Activated CD8-positive, alpha-beta T cell treated with anti-CD3 and anti-CD28 coated beads, Interleukin-2, amount 10 ng/mL, durations not matched to agents 7 days and 5 days (primary cell): ENCODE measurements around the gene RAB10. TPM values are rescaled to one million over a fixed set of nuclear protein-coding genes. Genes with fewer than 3 reads are reported as not detected.

Experiments
- ATAC-seq: fragments of 150-1000 bp; cut with Tn5 transposase; one replicate; pipeline ENCODE4 v1.10.0; 2021; ENCODE audit warnings: moderate library complexity
- CTCF ChIA-PET: fragments of 350-600 bp; sonication (Branson Sonifier 250); formaldehyde crosslinking; loops from one replicate; lab custom pipeline; 2021; ENCODE audit warnings: antibody characterized with exemption; lab: Charles Lee
- POLR2A ChIA-PET: fragments of 350-600 bp; sonication (Branson Sonifier 250); formaldehyde crosslinking; loops from one replicate; lab custom pipeline; 2021; ENCODE audit warnings: antibody characterized with exemption; lab: Charles Lee
- DNase-seq: peaks from one replicate; pipeline ENCODE4 v3.0.0-alpha.2; 2020
- H3K27ac Mint-ChIP-seq: one replicate; pipeline ENCODE4 v1.8.0; 2021; ENCODE audit warnings: mild to moderate bottlenecking, mixed read lengths
- H3K27me3 Mint-ChIP-seq: one replicate; pipeline ENCODE4 v1.8.0; 2021; ENCODE audit warnings: low read depth, mixed read lengths
- H3K36me3 Mint-ChIP-seq: one replicate; pipeline ENCODE4 v1.8.0; 2021; ENCODE audit warnings: low read depth, mixed read lengths
- H3K4me1 Mint-ChIP-seq: one replicate; pipeline ENCODE4 v1.8.0; 2021; ENCODE audit warnings: low read depth, mixed read lengths
- H3K4me3 Mint-ChIP-seq: one replicate; pipeline ENCODE4 v1.8.0; 2021; ENCODE audit warnings: mild to moderate bottlenecking, mixed read lengths
- H3K9me3 Mint-ChIP-seq: one replicate; pipeline ENCODE4 v1.8.0; 2022; ENCODE audit warnings: mixed read lengths; ENCODE audit not compliant: insufficient read depth
- total RNA-seq, 2 experiments: library from RNA; stranded (reverse); gene quantifications; one replicate each; pipeline ENCODE4 v1.2.3, GENCODE V29; 2021

The RAB10 gene
- total RNA-seq, 2 experiments from 2014 or later: 110 to 115 TPM

DNA sequence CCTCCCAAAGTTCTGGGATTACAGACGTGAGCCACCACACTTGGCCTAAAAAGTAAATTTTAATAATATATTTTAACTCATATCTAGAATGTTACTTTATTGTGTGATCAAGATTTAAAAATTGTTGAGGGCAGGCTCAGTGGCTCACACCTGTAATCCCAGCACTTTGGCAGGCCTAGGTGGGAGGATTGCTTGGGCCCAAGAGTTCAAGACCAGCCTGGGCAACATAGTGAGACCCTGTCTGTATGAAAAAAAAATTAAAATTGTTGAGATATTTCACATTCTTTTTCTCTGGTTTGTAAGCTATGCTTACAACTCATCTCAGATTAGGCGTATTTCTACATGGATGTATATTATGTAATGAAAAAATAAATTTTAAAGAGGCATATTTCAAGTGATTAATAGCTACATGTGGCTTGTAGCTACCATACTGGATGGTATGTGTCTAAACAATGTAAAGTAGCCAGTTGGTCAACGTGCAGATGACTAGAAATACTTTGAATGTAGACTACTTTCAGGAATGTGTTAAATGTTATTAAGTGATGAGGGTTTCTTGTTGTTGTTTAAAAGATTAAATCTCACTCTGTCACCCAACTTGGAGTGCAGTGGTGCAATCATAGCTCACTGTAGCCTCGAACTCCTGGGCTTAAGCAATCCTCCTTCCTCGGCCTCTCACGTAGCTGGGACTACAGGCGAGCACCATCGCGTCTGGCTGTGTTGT, 5.9 kb downstream of the RAB10 start:
- H3K36me3 Mint-ChIP-seq: peaks cover 40% of the 10 kb centered on the region
- peaks cover 59% of the 10 kb centered on the region for H3K4me1 Mint-ChIP-seq
- H3K4me3 Mint-ChIP-seq: no peak overlapping the region
- ATAC-seq: no peak
- H3K27ac Mint-ChIP-seq: no peak overlapping the region
- POLR2A ChIA-PET: no interaction called here
- no peak for DNase-seq
- CTCF ChIA-PET: interaction anchor here (0.9 kb wide), 1 partner anchor 188 kb away, joined by 4 read pairs; no protein-coding TSS in a partner anchor
- no peaks in the 10 kb centered on the region for H3K27me3 Mint-ChIP-seq
- no peaks in the 10 kb centered on the region for H3K9me3 Mint-ChIP-seq

GRCh38 chr2:26043109-26043508, 9.2 kb downstream of the RAB10 start:
- no peak overlapping the region for H3K4me3 Mint-ChIP-seq
- no peak for DNase-seq
- peaks cover 47% of the 10 kb centered on the region for H3K4me1 Mint-ChIP-seq
- H3K27ac Mint-ChIP-seq: no peak overlapping the region
- H3K9me3 Mint-ChIP-seq: no peaks in the 10 kb centered on the region
- CTCF ChIA-PET: interaction anchor here (1.3 to 1.5 kb wide), 2 partner anchors 10 to 15 kb away, joined by 3 read pairs; no protein-coding TSS in a partner anchor
- POLR2A ChIA-PET: interaction anchor here (1.1 kb wide), 1 partner anchor 25 kb away, joined by 3 read pairs; no protein-coding TSS in a partner anchor
- peaks cover 30% of the 10 kb centered on the region for H3K36me3 Mint-ChIP-seq
- no peak for ATAC-seq
- H3K27me3 Mint-ChIP-seq: no peaks in the 10 kb centered on the region

DNA sequence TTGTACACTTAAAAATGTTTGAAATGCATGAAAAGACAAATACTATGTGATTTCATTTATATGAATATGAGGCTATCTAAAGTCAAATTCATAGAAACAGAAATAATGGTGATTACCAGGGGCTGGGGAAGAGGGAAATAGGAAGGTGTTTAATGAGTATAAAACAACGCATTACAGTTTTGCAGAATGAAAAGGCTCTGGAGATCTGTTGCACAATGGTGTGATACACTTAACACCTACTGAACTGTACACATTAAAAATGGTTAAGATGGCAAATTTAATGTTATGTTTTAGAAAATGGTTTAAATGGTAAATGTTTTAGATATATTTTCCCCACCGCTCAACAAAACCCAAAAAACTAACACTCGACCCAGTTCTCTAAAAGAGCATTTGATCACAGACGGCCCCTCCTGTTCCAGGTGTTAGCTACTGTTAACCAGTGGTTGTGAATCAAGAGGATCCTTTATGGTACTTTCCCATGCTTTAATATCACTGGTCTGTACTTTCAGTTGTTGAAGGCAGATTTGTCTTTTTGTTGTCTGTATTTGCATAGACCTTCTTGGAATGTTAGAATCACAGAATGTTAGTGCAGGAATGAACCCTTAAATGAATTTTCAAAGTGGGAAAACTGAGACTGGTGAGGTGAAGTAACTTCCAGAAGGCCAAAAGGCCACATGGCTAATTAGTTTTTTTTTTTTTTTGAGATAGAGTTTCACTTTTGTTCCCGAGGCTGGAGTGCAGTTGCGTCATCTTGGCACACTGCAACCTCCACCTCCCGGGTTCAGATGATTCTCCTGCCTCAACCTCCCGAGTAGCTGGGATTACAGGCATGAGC, 10.2 kb downstream of the RAB10 start:
- CTCF ChIA-PET: interaction anchor here (1.2 to 1.5 kb wide), 3 partner anchors 9 to 54 kb away, joined by 3 read pairs; no protein-coding TSS in a partner anchor
- Mint-ChIP-seq H3K36me3 (peaks cover 33% of the 10 kb centered on the region), H3K4me3 (peak overlapping the region; percentile 38), H3K4me1 (peaks cover 49% of the 10 kb centered on the region), H3K9me3 (no peaks in the 10 kb centered on the region), H3K27ac (peak overlapping the region; percentile 40), H3K27me3 (no peaks in the 10 kb centered on the region)
- POLR2A ChIA-PET: interaction anchor here (0.8 to 1.1 kb wide), 2 partner anchors 11 to 24 kb away, joined by 3 read pairs; partner anchors contain the start of gene RAB10
- no peak for ATAC-seq
- no peak for DNase-seq

DNA sequence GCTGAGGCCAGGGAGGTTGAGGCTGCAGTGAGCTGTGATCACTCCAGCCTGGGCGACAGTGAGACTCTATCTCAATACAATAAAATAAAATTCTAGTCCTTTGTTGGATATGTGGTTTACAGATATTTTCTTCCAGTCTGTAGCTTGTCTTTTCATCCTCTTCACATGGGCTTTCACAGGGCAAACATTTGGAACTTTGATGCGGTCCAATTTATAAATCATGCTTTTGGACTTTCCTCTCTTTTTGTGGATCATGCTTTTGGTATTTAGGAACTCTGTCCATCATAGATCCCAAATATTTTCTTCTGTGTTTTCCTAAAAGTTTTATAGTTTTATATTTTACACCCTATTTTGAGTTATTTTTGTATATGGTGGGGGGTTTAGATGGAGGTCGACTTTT, 14.9 kb downstream of the RAB10 start:
- Mint-ChIP-seq H3K4me3 (no peak overlapping the region), H3K4me1 (peaks cover 41% of the 10 kb centered on the region), H3K36me3 (peaks cover 49% of the 10 kb centered on the region), H3K27ac (no peak overlapping the region), H3K27me3 (no peaks in the 10 kb centered on the region), H3K9me3 (no peaks in the 10 kb centered on the region)
- DNase-seq (no peak), ATAC-seq (no peak)
- ChIA-PET CTCF (no interaction called here), POLR2A (no interaction called here)

- DNase-seq (no peak), ATAC-seq (no peak)
- CTCF ChIA-PET: no interaction called here
- H3K27me3 Mint-ChIP-seq: no peaks in the 10 kb centered on the region
- no peak overlapping the region for H3K27ac Mint-ChIP-seq
- H3K4me3 Mint-ChIP-seq: no peak overlapping the region
- H3K36me3 Mint-ChIP-seq: peaks cover 49% of the 10 kb centered on the region
- no peaks in the 10 kb centered on the region for H3K9me3 Mint-ChIP-seq
- H3K4me1 Mint-ChIP-seq: peaks cover 34% of the 10 kb centered on the region
- POLR2A ChIA-PET: no interaction called here
These were observed 15.8 kb downstream of the RAB10 start for GRCh38 chr2:26049641-26050040.

- Mint-ChIP-seq H3K9me3 (no peaks in the 10 kb centered on the region), H3K27me3 (no peaks in the 10 kb centered on the region), H3K36me3 (peaks cover 39% of the 10 kb centered on the region), H3K27ac (no peak overlapping the region), H3K4me3 (no peak overlapping the region), H3K4me1 (peaks cover 34% of the 10 kb centered on the region)
- DNase-seq (no peak), ATAC-seq (no peak)
- POLR2A ChIA-PET: interaction anchor here (0.9 kb wide), 1 partner anchor 10 kb away, joined by 5 read pairs; no protein-coding TSS in a partner anchor
- CTCF ChIA-PET: interaction anchor here (1.0 to 2.3 kb wide), 3 partner anchors 9 to 61 kb away, joined by 3 to 6 read pairs (median 6); partner anchors contain the start of gene RAB10
These were observed 18.9 kb downstream of the RAB10 start for GRCh38 chr2:26052740-26053139.

GRCh38 chr2:26054598-26055348, 20.9 kb downstream of the RAB10 start:
- no peak for ATAC-seq
- POLR2A ChIA-PET: no interaction called here
- Mint-ChIP-seq H3K9me3 (no peaks in the 10 kb centered on the region), H3K27me3 (no peaks in the 10 kb centered on the region), H3K4me1 (peaks cover 25% of the 10 kb centered on the region), H3K27ac (no peak overlapping the region), H3K4me3 (no peak overlapping the region), H3K36me3 (peaks cover 27% of the 10 kb centered on the region)
- no peak for DNase-seq
- CTCF ChIA-PET: no interaction called here

DNA sequence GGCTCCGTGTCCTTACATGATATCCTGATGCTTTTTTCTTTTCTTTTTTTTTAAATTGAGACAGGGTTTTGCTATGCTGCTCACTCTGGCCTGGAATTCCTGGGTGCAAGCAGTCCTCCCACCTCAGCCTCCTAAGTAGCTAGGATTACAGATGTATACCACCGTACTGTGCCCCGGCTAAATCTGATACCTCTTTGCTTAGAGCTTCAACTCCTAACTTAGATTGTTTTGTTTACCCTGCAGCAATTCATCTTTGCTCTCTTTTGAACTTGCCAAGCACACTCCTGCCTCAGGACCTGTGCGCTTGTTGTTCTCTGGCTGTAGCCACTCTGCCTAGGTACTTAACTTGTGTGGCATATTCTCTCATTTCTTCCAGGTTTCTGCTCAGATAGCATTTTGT, 24.5 kb downstream of the RAB10 start:
- POLR2A ChIA-PET: no interaction called here
- no peaks in the 10 kb centered on the region for H3K27me3 Mint-ChIP-seq
- peaks cover 12% of the 10 kb centered on the region for H3K4me1 Mint-ChIP-seq
- no peak overlapping the region for H3K27ac Mint-ChIP-seq
- ATAC-seq: no peak
- CTCF ChIA-PET: interaction anchor here (0.6 to 1.3 kb wide), 4 partner anchors 12 to 158 kb away, joined by 3 read pairs; no protein-coding TSS in a partner anchor
- H3K4me3 Mint-ChIP-seq: no peak overlapping the region
- no peaks in the 10 kb centered on the region for H3K9me3 Mint-ChIP-seq
- H3K36me3 Mint-ChIP-seq: peaks cover 14% of the 10 kb centered on the region
- no peak for DNase-seq

DNA sequence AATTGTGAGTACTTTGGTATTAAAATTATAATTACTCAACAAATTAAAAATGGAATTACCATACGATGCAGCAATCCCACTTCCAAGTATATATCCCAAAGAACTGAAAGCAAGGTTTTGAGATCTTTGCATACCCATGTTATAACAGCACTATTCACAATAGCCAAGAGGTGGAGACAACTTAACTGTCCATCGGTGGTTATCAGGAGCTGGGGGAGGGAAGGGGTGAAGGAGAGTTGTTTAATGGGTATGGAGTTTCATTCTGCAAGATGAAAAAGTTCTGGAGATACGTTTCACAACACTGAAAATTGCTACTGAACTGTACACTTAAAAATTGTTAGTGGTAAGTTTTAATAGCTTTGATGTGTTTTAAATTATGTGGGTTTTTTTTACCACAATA, 25.7 kb downstream of the RAB10 start:
- Mint-ChIP-seq H3K27me3 (no peaks in the 10 kb centered on the region), H3K4me3 (no peak overlapping the region), H3K36me3 (peaks cover 15% of the 10 kb centered on the region), H3K4me1 (peaks cover 10% of the 10 kb centered on the region), H3K9me3 (no peaks in the 10 kb centered on the region), H3K27ac (no peak overlapping the region)
- ChIA-PET CTCF (interaction anchor here (0.9 to 1.5 kb wide), 3 partner anchors 8 to 125 kb away, joined by 3 to 5 read pairs (median 3); no protein-coding TSS in a partner anchor), POLR2A (no interaction called here)
- no peak for ATAC-seq
- DNase-seq: no peak

DNA sequence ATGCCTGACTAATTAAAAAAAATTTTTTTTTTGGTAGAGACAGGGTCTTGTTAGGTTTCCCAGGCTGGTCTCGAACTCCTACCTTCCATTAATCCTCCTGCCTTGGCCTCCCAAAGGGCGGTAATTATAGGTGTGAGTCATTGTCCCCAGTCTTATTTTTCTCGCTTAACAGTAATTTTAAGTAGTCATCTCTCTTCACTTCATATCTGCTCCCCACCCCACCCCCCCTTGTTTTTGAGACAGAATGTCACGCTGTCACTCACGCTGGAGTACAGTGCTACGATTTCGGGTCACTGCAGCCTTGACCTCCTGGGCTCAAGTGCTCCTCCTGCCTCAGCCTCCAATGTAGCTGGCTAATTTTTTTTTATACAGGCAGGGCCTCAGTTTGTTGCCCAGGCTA, 27.7 kb downstream of the RAB10 start:
- ChIA-PET POLR2A (no interaction called here), CTCF (interaction anchor here (1.4 kb wide), 1 partner anchor 15 kb away, joined by 3 read pairs; no protein-coding TSS in a partner anchor)
- Mint-ChIP-seq H3K4me1 (peaks cover 10% of the 10 kb centered on the region), H3K27ac (no peak overlapping the region), H3K36me3 (peaks cover 18% of the 10 kb centered on the region), H3K4me3 (no peak overlapping the region), H3K27me3 (no peaks in the 10 kb centered on the region), H3K9me3 (no peaks in the 10 kb centered on the region)
- no peak for DNase-seq
- no peak for ATAC-seq

DNA sequence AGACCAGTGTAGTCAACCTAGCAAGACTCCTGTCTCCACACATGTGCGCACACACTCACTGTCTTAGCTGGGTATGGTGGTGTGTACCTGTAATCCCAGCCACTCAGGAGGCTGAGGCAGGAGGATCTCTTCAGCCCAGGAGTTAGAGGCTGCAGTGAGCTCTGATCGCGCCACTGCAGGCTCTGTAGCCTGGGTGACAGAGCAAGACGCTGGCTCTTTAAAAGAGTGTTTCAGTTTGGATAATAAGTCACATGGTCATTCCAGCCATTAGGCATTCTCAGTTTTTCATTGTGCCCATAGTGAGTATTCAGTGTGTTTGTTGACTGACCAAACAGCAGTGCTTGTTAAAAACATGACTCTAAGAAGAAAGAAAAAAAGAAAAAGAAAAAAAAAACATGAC, 31.0 kb downstream of the RAB10 start:
- Mint-ChIP-seq H3K4me1 (peaks cover 36% of the 10 kb centered on the region), H3K4me3 (no peak overlapping the region), H3K27me3 (no peaks in the 10 kb centered on the region), H3K9me3 (no peaks in the 10 kb centered on the region), H3K36me3 (peaks cover 23% of the 10 kb centered on the region), H3K27ac (no peak overlapping the region)
- CTCF ChIA-PET: interaction anchor here (1.1 kb wide), 1 partner anchor 73 kb away, joined by 3 read pairs; no protein-coding TSS in a partner anchor
- DNase-seq: no peak
- ATAC-seq: no peak
- POLR2A ChIA-PET: interaction anchor here (0.6 kb wide), 2 partner anchors 22 to 31 kb away, joined by 3 read pairs; partner anchors contain the start of gene RAB10
